PC-9 (cell line): Measurements from ENCODE around the gene SLC44A5.

Experiments used
- EZH2 ChIP-seq: fragments of 200-600 bp; sonication (generic); IDR thresholded peaks from 2 replicates; pipeline ENCODE4 v1.8.0; 2017; ENCODE audit warnings: antibody characterized with exemption, low read depth
- TF ChIP-seq, protein P1 (sequence below): fragments of 200-600 bp; sonication (generic); conservative IDR thresholded peaks from 2 replicates; pipeline ENCODE4 v1.6.1; 2017; ENCODE audit warnings: mixed run types, antibody characterized with exemption, mild to moderate bottlenecking, moderate library complexity

DNA sequence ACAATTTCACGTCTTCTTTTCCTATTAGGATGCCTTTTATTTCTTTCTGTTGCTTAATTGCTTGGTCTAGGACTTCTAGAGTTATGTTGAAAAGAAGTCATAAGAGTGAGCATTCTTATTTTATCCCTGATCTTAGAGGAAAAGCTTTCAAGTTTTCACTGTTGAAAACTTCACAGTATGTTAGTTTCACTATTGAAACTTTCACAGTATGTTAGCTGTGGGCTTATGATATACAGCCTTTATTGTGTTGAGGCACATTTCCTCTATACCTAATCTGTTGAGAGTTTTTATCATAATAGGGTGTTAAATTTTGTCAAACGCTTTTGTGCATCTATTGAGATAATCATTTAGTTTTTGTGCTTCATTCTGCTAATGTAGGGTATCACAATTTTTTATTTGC is 249.7 kb downstream of the SLC44A5 start:
- TF ChIP-seq EZH2, result no peak
- TF ChIP-seq, protein P1, sequence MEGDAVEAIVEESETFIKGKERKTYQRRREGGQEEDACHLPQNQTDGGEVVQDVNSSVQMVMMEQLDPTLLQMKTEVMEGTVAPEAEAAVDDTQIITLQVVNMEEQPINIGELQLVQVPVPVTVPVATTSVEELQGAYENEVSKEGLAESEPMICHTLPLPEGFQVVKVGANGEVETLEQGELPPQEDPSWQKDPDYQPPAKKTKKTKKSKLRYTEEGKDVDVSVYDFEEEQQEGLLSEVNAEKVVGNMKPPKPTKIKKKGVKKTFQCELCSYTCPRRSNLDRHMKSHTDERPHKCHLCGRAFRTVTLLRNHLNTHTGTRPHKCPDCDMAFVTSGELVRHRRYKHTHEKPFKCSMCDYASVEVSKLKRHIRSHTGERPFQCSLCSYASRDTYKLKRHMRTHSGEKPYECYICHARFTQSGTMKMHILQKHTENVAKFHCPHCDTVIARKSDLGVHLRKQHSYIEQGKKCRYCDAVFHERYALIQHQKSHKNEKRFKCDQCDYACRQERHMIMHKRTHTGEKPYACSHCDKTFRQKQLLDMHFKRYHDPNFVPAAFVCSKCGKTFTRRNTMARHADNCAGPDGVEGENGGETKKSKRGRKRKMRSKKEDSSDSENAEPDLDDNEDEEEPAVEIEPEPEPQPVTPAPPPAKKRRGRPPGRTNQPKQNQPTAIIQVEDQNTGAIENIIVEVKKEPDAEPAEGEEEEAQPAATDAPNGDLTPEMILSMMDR, result no peak
